ENCODE data around the gene VTCN1.

VTCN1 gene

GRCh38 chr1:117188170-117188815 is 22.4 kb downstream of the VTCN1 start:
- no peak overlapping the region for H3K9ac ChIP-seq
- no peak overlapping the region for H2AFZ ChIP-seq
- no peak overlapping the region for H3K27ac ChIP-seq
- H3K9me3 ChIP-seq (ENCODE audit: control insufficient read depth, low read length) = no peaks in the 10 kb centered on the region
- no peaks in the 10 kb centered on the region for H3K36me3 ChIP-seq (ENCODE audit: control insufficient read depth, insufficient read depth, low read length)
- H3K4me3 ChIP-seq (ENCODE audit: low read depth, low read length) = no peak overlapping the region
- H3K4me2 ChIP-seq (ENCODE audit: low read length) = no peak overlapping the region
- no peaks in the 10 kb centered on the region for H3K27me3 ChIP-seq (ENCODE audit: control insufficient read depth, insufficient read depth, low read length)
- TF ChIP-seq, protein P1, sequence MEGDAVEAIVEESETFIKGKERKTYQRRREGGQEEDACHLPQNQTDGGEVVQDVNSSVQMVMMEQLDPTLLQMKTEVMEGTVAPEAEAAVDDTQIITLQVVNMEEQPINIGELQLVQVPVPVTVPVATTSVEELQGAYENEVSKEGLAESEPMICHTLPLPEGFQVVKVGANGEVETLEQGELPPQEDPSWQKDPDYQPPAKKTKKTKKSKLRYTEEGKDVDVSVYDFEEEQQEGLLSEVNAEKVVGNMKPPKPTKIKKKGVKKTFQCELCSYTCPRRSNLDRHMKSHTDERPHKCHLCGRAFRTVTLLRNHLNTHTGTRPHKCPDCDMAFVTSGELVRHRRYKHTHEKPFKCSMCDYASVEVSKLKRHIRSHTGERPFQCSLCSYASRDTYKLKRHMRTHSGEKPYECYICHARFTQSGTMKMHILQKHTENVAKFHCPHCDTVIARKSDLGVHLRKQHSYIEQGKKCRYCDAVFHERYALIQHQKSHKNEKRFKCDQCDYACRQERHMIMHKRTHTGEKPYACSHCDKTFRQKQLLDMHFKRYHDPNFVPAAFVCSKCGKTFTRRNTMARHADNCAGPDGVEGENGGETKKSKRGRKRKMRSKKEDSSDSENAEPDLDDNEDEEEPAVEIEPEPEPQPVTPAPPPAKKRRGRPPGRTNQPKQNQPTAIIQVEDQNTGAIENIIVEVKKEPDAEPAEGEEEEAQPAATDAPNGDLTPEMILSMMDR (IDR thresholded peaks at IDR 0.05) = no peak
- no peaks in the 10 kb centered on the region for H3K4me1 ChIP-seq
- no peaks in the 10 kb centered on the region for H3K79me2 ChIP-seq

DNA sequence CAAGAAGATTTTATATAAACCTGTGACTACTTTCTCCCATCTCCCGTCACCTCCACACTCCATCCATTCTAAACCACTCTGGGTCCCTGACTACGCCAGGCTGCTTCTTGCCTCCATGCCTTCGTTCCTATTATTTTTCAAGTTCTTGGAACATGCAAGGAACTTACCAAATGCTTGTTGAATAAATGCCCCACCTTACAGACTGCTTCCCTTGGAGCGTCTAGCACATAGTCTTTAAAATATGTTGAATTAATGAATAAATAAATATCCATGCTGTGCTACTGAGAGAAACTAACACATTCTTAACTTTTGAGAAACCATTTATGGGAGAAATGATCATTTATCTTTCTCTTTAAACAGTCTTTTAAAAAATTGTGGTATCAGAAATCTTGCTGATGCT is 27.6 kb downstream of the VTCN1 start:
- H3K9me3 ChIP-seq (ENCODE audit: control insufficient read depth, low read length) = no peaks in the 10 kb centered on the region
- H3K4me2 ChIP-seq (ENCODE audit: low read length) = no peak overlapping the region
- H3K27me3 ChIP-seq (ENCODE audit: control insufficient read depth, insufficient read depth, low read length) = no peaks in the 10 kb centered on the region
- H3K27ac ChIP-seq = no peak overlapping the region
- H3K9ac ChIP-seq = no peak overlapping the region
- no peaks in the 10 kb centered on the region for H3K79me2 ChIP-seq
- TF ChIP-seq, protein P1 (IDR thresholded peaks at IDR 0.05) = no peak
- no peaks in the 10 kb centered on the region for H3K4me1 ChIP-seq
- no peak overlapping the region for H3K4me3 ChIP-seq (ENCODE audit: low read depth, low read length)
- no peak overlapping the region for H2AFZ ChIP-seq
- H3K36me3 ChIP-seq (ENCODE audit: control insufficient read depth, insufficient read depth, low read length) = no peaks in the 10 kb centered on the region

DNA sequence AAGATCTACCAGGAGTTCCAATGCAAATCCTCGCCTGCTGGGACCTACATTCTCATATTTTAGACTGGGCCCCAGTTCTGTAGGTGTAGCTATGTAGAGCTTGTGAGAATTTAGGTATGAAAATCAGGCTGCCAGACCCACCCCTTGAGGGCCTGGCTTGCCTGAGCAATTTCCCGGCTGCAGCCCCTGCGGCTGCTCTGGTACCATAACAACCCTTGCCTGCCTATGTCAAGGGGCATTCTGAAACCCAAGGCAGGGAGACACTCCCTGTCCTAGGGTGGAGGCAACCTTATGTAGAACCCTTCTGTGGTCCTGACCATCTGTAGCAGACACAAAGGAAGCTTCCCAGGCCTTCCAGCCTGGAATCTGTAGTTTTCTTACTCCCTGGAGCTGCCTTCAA is 28.4 kb downstream of the VTCN1 start:
- Histone ChIP-seq H3K9me3 (ENCODE audit: control insufficient read depth, low read length) (no peaks in the 10 kb centered on the region), H3K27ac (no peak overlapping the region), H2AFZ (no peak overlapping the region), H3K4me2 (ENCODE audit: low read length) (no peak overlapping the region), H3K36me3 (ENCODE audit: control insufficient read depth, insufficient read depth, low read length) (no peaks in the 10 kb centered on the region), H3K4me1 (no peaks in the 10 kb centered on the region), H3K9ac (no peak overlapping the region), H3K4me3 (ENCODE audit: low read depth, low read length) (no peak overlapping the region), H3K79me2 (no peaks in the 10 kb centered on the region), H3K27me3 (ENCODE audit: control insufficient read depth, insufficient read depth, low read length) (no peaks in the 10 kb centered on the region)
- TF ChIP-seq, protein P1 (IDR thresholded peaks at IDR 0.05) = no peak

GRCh38 chr1:117181630-117182041 is 29.1 kb downstream of the VTCN1 start:
- Histone ChIP-seq H3K36me3 (ENCODE audit: control insufficient read depth, insufficient read depth, low read length) (no peaks in the 10 kb centered on the region), H3K4me1 (no peaks in the 10 kb centered on the region), H3K27ac (no peak overlapping the region), H3K9ac (no peak overlapping the region), H3K4me3 (ENCODE audit: low read depth, low read length) (no peak overlapping the region), H3K27me3 (ENCODE audit: control insufficient read depth, insufficient read depth, low read length) (no peaks in the 10 kb centered on the region), H3K4me2 (ENCODE audit: low read length) (no peak overlapping the region), H2AFZ (no peak overlapping the region), H3K9me3 (ENCODE audit: control insufficient read depth, low read length) (no peaks in the 10 kb centered on the region), H3K79me2 (no peaks in the 10 kb centered on the region)
- TF ChIP-seq, protein P1 (IDR thresholded peaks at IDR 0.05) = no peak
